Measurements from ENCODE around the gene GTF2H1.

Gene GTF2H1

DNA sequence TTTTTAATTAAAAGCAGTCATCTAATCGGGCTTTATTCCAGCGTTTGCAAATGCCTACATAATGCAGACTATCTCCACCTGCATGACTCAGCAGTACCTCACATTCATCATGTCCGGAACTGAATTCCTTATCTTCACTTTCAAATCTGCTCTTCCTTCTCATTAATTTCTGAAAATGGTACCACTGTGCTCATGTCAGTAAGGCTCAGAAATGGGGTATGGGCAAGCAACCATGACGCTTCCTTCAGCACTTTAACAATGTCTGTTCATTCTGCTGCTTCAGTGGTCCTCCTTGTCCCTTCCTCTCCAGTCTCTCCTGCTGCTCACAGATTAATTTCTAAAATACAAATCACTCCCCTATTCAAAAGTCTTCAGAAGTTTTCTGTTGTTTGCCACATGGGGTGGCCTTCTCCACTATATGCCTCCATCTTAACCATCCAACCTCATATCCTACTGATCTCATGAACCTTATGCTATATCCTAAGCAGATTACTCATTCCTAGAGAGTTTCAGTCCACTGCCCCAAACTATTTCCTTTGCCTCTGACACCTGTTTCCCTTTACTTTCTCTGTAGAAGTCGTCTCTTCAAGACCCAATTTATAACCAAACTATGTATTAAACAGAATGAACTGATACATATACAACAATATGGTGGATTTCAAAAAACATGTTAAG lies 7.0 kb downstream of the GTF2H1 start:
- no peak for DNase-seq
- no CpG with 5 or more reads among the region's 5 CpGs for WGBS (ENCODE audit: extremely low coverage, insufficient coverage, low lambda C conversion rate)
- Histone ChIP-seq H3K36me3 (ENCODE audit: control insufficient read depth, insufficient read depth, low read length) (peaks cover 3% of the 10 kb centered on the region), H4K8ac (ENCODE audit: low read depth, low read length) (no peak overlapping the region), H3K4me2 (ENCODE audit: low read length) (no peak overlapping the region), H3K4me3 (ENCODE audit: low read length) (no peak overlapping the region), H2BK15ac (replicated peaks; ENCODE audit: low read depth) (no peak overlapping the region), H3K27me3 (ENCODE audit: insufficient read depth, low read length, poor library complexity) (no peaks in the 10 kb centered on the region), H4K5ac (ENCODE audit: low read length) (no peak overlapping the region), H3K56ac (ENCODE audit: low read length) (no peak overlapping the region), H3K27ac (ENCODE audit: low read depth, low read length) (no peak overlapping the region), H3K4ac (ENCODE audit: low read depth, low read length) (no peak overlapping the region), H3K79me1 (ENCODE audit: low read length) (peaks cover 9% of the 10 kb centered on the region), H3K9ac (ENCODE audit: low read length) (no peak overlapping the region), H3K79me2 (ENCODE audit: control insufficient read depth, insufficient read depth, low read length) (peaks cover 12% of the 10 kb centered on the region), H3K18ac (ENCODE audit: low read length) (no peak overlapping the region), H2BK120ac (ENCODE audit: low read depth, low read length) (no peak overlapping the region), H3K23ac (ENCODE audit: low read length) (no peak overlapping the region), H2BK5ac (ENCODE audit: low read length) (no peak overlapping the region), H2AK5ac (ENCODE audit: low read length) (no peak overlapping the region), H3K4me1 (ENCODE audit: control insufficient read depth, low read depth, low read length) (peaks cover 2% of the 10 kb centered on the region)

DNA sequence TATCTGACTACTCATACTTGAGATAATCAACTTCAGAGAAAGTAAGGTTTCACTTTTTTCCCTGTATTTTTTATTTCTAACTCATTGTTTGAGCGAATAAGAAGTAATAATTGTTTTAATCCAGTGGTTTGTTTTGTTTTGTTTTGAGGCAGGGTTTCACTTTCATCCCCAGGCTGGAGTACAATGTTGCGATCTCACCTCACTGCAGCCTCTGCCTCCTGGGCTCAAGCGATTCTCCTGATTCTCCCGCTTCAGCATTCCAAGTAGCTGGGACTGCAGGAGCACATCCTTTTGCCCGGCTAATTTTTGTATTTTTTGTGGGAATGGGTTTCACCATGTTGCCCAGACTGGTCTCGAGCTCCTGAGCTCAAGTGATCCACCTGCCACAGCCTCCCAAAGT lies 8.6 kb downstream of the GTF2H1 start:
- no peaks in the 10 kb centered on the region for H3K4me1 ChIP-seq (ENCODE audit: control insufficient read depth, low read depth, low read length)
- no peak overlapping the region for H3K4me2 ChIP-seq (ENCODE audit: low read length)
- no peak overlapping the region for H3K23ac ChIP-seq (ENCODE audit: low read length)
- no peak overlapping the region for H3K9ac ChIP-seq (ENCODE audit: low read length)
- H2BK15ac ChIP-seq (replicated peaks; ENCODE audit: low read depth) = no peak overlapping the region
- no peak overlapping the region for H3K27ac ChIP-seq (ENCODE audit: low read depth, low read length)
- no peak overlapping the region for H3K4me3 ChIP-seq (ENCODE audit: low read length)
- H3K27me3 ChIP-seq (ENCODE audit: insufficient read depth, low read length, poor library complexity) = no peaks in the 10 kb centered on the region
- H3K4ac ChIP-seq (ENCODE audit: low read depth, low read length) = no peak overlapping the region
- H3K56ac ChIP-seq (ENCODE audit: low read length) = no peak overlapping the region
- H2AK5ac ChIP-seq (ENCODE audit: low read length) = no peak overlapping the region
- H2BK120ac ChIP-seq (ENCODE audit: low read depth, low read length) = no peak overlapping the region
- H3K36me3 ChIP-seq (ENCODE audit: control insufficient read depth, insufficient read depth, low read length) = peaks cover 6% of the 10 kb centered on the region
- H2BK5ac ChIP-seq (ENCODE audit: low read length) = no peak overlapping the region
- no peak for DNase-seq
- H4K8ac ChIP-seq (ENCODE audit: low read depth, low read length) = no peak overlapping the region
- peaks cover 7% of the 10 kb centered on the region for H3K79me1 ChIP-seq (ENCODE audit: low read length)
- peaks cover 3% of the 10 kb centered on the region for H3K79me2 ChIP-seq (ENCODE audit: control insufficient read depth, insufficient read depth, low read length)
- H4K5ac ChIP-seq (ENCODE audit: low read length) = no peak overlapping the region
- no peak overlapping the region for H3K18ac ChIP-seq (ENCODE audit: low read length)
- WGBS (ENCODE audit: extremely low coverage, insufficient coverage, low lambda C conversion rate) = no CpG with 5 or more reads among the region's 6 CpGs

DNA sequence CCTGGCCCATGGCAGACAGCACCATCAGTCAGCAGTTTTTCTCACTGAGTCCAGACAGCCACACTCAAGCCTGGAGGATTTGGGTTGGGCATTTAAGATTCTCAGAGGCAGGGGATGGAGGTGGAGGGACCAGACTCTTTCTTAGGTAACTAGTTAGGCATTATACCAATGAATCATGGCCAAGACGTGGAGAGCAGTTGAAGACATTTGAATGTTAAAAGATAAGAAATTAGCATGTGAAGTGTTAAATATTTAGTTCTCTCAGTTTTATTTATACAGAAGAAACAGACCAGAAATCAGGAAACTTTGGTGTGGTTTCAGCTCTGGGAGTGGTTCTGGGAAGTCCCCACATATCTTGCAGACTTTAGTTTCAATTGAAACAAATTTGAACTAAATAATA lies 9.9 kb downstream of the GTF2H1 start:
- no peak overlapping the region for H3K4me2 ChIP-seq (ENCODE audit: low read length)
- H2BK5ac ChIP-seq (ENCODE audit: low read length) = no peak overlapping the region
- no peak overlapping the region for H3K23ac ChIP-seq (ENCODE audit: low read length)
- no peak overlapping the region for H2AK5ac ChIP-seq (ENCODE audit: low read length)
- no peak overlapping the region for H3K9ac ChIP-seq (ENCODE audit: low read length)
- H2BK120ac ChIP-seq (ENCODE audit: low read depth, low read length) = no peak overlapping the region
- peaks cover 3% of the 10 kb centered on the region for H3K79me2 ChIP-seq (ENCODE audit: control insufficient read depth, insufficient read depth, low read length)
- no peak overlapping the region for H3K18ac ChIP-seq (ENCODE audit: low read length)
- H3K36me3 ChIP-seq (ENCODE audit: control insufficient read depth, insufficient read depth, low read length) = peaks cover 7% of the 10 kb centered on the region
- H4K5ac ChIP-seq (ENCODE audit: low read length) = no peak overlapping the region
- no peak overlapping the region for H2BK15ac ChIP-seq (replicated peaks; ENCODE audit: low read depth)
- H4K8ac ChIP-seq (ENCODE audit: low read depth, low read length) = no peak overlapping the region
- no peaks in the 10 kb centered on the region for H3K4me1 ChIP-seq (ENCODE audit: control insufficient read depth, low read depth, low read length)
- peak; percentile 6 for DNase-seq
- H3K4me3 ChIP-seq (ENCODE audit: low read length) = no peak overlapping the region
- H3K27ac ChIP-seq (ENCODE audit: low read depth, low read length) = no peak overlapping the region
- WGBS (ENCODE audit: extremely low coverage, insufficient coverage, low lambda C conversion rate) = no CpG with 5 or more reads among the region's 1 CpG
- H3K27me3 ChIP-seq (ENCODE audit: insufficient read depth, low read length, poor library complexity) = no peaks in the 10 kb centered on the region
- H3K4ac ChIP-seq (ENCODE audit: low read depth, low read length) = no peak overlapping the region
- H3K56ac ChIP-seq (ENCODE audit: low read length) = no peak overlapping the region
- H3K79me1 ChIP-seq (ENCODE audit: low read length) = peaks cover 7% of the 10 kb centered on the region

DNA sequence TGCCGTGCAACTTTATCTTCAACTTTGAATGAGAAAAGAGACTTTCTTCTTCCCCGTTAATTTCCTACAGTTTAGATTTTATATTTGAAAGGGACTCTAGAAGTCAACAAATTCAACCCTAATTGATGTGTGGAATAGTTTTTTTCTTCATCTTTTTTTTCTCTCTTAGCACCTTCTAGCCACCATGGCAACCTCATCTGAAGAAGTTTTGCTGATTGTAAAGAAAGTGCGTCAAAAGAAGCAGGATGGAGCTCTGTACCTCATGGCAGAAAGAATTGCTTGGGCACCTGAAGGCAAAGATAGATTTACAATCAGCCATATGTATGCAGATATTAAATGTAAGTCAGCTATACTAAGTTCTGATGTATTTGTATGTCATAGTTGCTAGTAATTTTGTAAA lies 10.5 kb downstream of the GTF2H1 start:
- H3K36me3 ChIP-seq (ENCODE audit: control insufficient read depth, insufficient read depth, low read length) = peaks cover 9% of the 10 kb centered on the region

DNA sequence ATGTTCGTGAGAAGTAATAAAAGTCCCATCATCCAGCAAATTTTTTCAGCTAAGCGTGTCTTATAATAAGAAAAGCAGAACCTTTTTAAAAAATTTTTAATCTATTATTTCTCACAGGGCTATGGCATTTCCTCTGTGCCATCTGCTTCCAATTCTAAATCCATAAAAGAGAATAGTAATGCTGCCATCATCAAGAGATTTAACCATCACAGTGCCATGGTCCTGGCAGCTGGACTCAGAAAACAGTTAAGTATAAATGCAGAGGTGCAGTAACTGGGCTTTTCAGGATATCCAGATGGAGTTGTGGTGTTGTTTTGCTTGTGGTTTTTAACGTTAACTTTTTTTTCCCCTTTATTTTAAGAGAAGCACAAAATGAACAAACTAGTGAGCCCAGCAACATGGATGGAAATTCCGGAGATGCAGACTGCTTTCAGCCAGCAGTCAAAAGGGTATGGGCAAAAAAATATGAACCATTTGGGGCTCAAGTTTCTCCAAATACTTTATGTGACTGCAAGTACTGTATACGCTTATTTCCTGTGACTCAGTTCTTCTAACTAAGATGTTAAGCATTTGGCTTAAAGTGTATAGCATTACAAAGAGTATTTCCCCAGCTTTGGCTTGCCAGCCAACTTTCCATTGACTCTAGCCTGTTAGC lies 25.2 kb downstream of the GTF2H1 start:
- no CpG with 5 or more reads among the region's 5 CpGs for WGBS (ENCODE audit: extremely low coverage, insufficient coverage, low lambda C conversion rate)
- Histone ChIP-seq H3K4me3 (ENCODE audit: low read length) (no peak overlapping the region), H3K27ac (ENCODE audit: low read depth, low read length) (no peak overlapping the region), H3K79me1 (ENCODE audit: low read length) (no peaks in the 10 kb centered on the region), H3K23ac (ENCODE audit: low read length) (no peak overlapping the region), H3K79me2 (ENCODE audit: control insufficient read depth, insufficient read depth, low read length) (no peaks in the 10 kb centered on the region), H2AK5ac (ENCODE audit: low read length) (no peak overlapping the region), H4K8ac (ENCODE audit: low read depth, low read length) (no peak overlapping the region), H3K36me3 (ENCODE audit: control insufficient read depth, insufficient read depth, low read length) (peaks cover 2% of the 10 kb centered on the region), H3K4ac (ENCODE audit: low read depth, low read length) (no peak overlapping the region), H2BK120ac (ENCODE audit: low read depth, low read length) (no peak overlapping the region), H2BK5ac (ENCODE audit: low read length) (no peak overlapping the region), H3K4me2 (ENCODE audit: low read length) (no peak overlapping the region), H2BK15ac (replicated peaks; ENCODE audit: low read depth) (no peak overlapping the region), H4K5ac (ENCODE audit: low read length) (no peak overlapping the region), H3K27me3 (ENCODE audit: insufficient read depth, low read length, poor library complexity) (no peaks in the 10 kb centered on the region), H3K18ac (ENCODE audit: low read length) (no peak overlapping the region), H3K4me1 (ENCODE audit: control insufficient read depth, low read depth, low read length) (no peaks in the 10 kb centered on the region), H3K9ac (ENCODE audit: low read length) (no peak overlapping the region), H3K56ac (ENCODE audit: low read length) (no peak overlapping the region)
- DNase-seq = no peak

More for the DNA sequence above, 10.5 kb downstream of the GTF2H1 start:
- H2BK15ac ChIP-seq (replicated peaks; ENCODE audit: low read depth) = no peak overlapping the region
- no peak overlapping the region for H3K23ac ChIP-seq (ENCODE audit: low read length)
- H2BK5ac ChIP-seq (ENCODE audit: low read length) = no peak overlapping the region
- peaks cover 3% of the 10 kb centered on the region for H3K79me2 ChIP-seq (ENCODE audit: control insufficient read depth, insufficient read depth, low read length)
- H2BK120ac ChIP-seq (ENCODE audit: low read depth, low read length) = no peak overlapping the region
- no peak for DNase-seq
- H3K18ac ChIP-seq (ENCODE audit: low read length) = no peak overlapping the region
- no peaks in the 10 kb centered on the region for H3K4me1 ChIP-seq (ENCODE audit: control insufficient read depth, low read depth, low read length)
- no peak overlapping the region for H4K5ac ChIP-seq (ENCODE audit: low read length)
- H3K4ac ChIP-seq (ENCODE audit: low read depth, low read length) = no peak overlapping the region
- H4K8ac ChIP-seq (ENCODE audit: low read depth, low read length) = no peak overlapping the region
- H3K56ac ChIP-seq (ENCODE audit: low read length) = no peak overlapping the region
- H3K27ac ChIP-seq (ENCODE audit: low read depth, low read length) = no peak overlapping the region
- no peak overlapping the region for H3K4me2 ChIP-seq (ENCODE audit: low read length)
- no peak overlapping the region for H3K9ac ChIP-seq (ENCODE audit: low read length)
- H3K27me3 ChIP-seq (ENCODE audit: insufficient read depth, low read length, poor library complexity) = no peaks in the 10 kb centered on the region
- no CpG with 5 or more reads among the region's 3 CpGs for WGBS (ENCODE audit: extremely low coverage, insufficient coverage, low lambda C conversion rate)
- H3K4me3 ChIP-seq (ENCODE audit: low read length) = no peak overlapping the region
- H2AK5ac ChIP-seq (ENCODE audit: low read length) = no peak overlapping the region
- peaks cover 7% of the 10 kb centered on the region for H3K79me1 ChIP-seq (ENCODE audit: low read length)

All from mesendoderm (in vitro differentiated cells).